Endothelial cell of umbilical vein (primary cell): ENCODE measurements around the gene GABRB2.

Experiments
- CTCF ChIP-seq, 2 donors: IDR thresholded peaks; 1 replicate in 1 of 2; 2 replicates in 1 of 2; pipeline ENCODE4 v1.5.1; 2011; ENCODE audit warnings: low read length in 2 of 2, mild to moderate bottlenecking in 2 of 2, moderate library complexity in 2 of 2, control low read depth in 1 of 2, inconsistent platforms in 1 of 2, low read depth in 1 of 2; ENCODE audit not compliant: insufficient read depth in 1 of 2; ENCODE audit errors: extremely low read depth in 1 of 2
- GATA2 ChIP-seq: IDR thresholded peaks from 2 replicates; pipeline ENCODE4 v1.7.0; 2011; ENCODE audit warnings: low read depth, mild to moderate bottlenecking, moderate library complexity, mixed read lengths, low read length; ENCODE audit not compliant: insufficient read length, insufficient read depth
- MAX ChIP-seq: IDR thresholded peaks from 2 replicates; pipeline ENCODE4 v1.6.1; 2011; ENCODE audit not compliant: insufficient read depth, insufficient read length

- TF ChIP-seq CTCF (IDR thresholded peaks at IDR 0.05; ENCODE audit: extremely low read depth in 1 of 2, insufficient read depth in 1 of 2, low read depth in 1 of 2, low read length in 2 of 2) (no peak), MAX (no peak), GATA2 (no peak)
Observed at GRCh38 chr5:161566081-161566480, 19.6 kb upstream of the GABRB2 start.
